Measurements from ENCODE around the gene EPHA6. TPM values are rescaled to one million over a fixed set of nuclear protein-coding genes. Genes with fewer than 3 reads are reported as not detected.

EPHA6 gene
- total RNA-seq: not detected

DNA sequence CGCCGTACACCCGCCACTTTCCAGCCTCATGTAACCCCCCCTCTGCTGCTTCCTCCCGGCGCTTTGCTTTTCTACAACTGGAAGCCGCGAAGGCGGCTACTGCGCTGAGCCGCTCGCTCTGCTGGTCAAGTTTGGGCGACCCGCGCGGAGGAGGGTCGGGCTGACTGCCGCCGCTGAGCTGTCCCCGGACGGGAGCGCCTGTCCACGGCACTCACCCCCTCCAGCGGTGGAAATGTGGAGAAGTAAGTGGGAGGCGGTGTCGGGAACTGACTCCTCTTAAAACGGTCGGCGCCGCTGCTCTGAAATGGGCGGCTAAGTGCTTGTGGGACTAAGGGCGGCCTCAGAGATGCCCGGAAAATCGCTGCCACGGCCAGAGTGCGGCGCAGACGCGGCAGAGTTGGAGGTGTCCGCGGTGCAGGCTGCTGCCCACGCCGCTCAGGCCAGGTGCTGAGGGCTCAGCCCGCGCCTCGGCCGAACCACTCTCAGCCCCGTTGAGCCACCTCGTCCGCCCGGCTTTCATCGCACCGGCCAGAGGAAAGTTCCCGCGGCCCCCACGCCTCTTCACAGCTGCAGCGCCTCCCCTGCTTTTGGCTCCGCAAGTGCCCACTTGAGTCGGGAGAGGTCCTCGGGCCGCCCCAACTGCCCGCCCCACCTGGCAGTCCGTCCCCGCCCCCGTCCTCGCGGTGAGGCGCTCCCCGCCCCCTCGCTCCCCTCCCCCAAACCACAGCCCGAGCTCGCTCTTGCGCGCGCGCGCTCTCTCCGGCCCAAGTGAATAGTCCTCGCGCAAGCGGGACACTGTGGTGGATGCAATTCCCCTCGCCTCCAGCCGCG lies at the start of gene EPHA6:
EPHA6 (plus strand) TSS at position 775 of the 831 bp plus-strand sequence.
- ChIA-PET CTCF (no interaction called here), POLR2A (no interaction called here)
- H3K4me1 Mint-ChIP-seq: peaks cover 12% of the 10 kb centered on the region
- no peaks in the 10 kb centered on the region for H3K36me3 Mint-ChIP-seq (ENCODE audit: low read depth)
- no peak within 1 kb of the TSS for H3K27ac Mint-ChIP-seq
- peaks cover 37% of the 10 kb centered on the region for H3K27me3 Mint-ChIP-seq
- H3K4me3 Mint-ChIP-seq: peak within 1 kb of the TSS; percentile 38
- no peak for DNase-seq
- no peaks in the 10 kb centered on the region for H3K9me3 Mint-ChIP-seq

DNA sequence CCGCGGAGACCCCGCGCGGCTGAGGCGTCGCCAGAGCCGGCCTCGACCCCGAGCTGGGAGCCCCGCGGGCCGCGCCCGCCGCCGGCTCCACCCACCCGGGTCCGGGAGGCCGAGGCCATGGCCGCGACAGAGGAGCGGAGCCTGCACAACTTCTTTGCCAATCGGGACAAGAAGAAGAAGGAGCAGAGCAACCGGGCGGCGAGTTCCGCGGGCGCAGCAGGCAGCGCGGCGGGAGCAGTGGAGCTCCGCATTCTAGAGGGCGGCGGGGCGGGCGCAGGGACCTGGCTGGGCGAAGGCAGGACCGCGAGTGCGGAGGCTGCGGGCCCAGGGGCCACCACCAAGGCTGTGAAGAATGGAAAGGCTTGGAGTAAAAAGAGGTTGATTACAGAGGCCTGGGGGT lies 37.6 kb upstream of the EPHA6 start:
- CTCF ChIA-PET: no interaction called here
- H3K27ac Mint-ChIP-seq: no peak overlapping the region

DNA sequence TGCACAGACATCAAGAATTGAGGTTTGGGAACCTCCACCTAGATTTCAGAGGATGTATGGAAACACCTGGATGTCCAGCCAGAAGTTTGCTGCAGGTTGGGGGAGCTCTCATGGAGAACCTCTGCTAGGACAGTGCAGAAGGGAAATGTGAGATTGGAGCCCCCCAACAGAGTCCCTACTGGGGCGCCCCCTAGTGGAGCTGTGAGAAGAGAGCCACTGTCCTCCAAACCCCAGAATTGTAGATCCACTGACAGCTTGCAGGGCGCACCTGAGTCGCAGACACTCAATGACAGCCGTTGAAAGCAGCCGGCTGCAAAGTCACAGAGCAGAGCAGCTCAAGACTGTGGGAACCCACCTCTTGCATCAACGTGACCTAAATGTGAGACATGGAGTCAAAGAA lies 34.6 kb upstream of the EPHA6 start:
- ChIA-PET POLR2A (no interaction called here), CTCF (no interaction called here)
- no peaks in the 10 kb centered on the region for H3K36me3 Mint-ChIP-seq (ENCODE audit: low read depth)
- no peaks in the 10 kb centered on the region for H3K4me1 Mint-ChIP-seq
- H3K4me3 Mint-ChIP-seq: no peak overlapping the region
- no peak for DNase-seq
- H3K9me3 Mint-ChIP-seq: peaks cover 7% of the 10 kb centered on the region
- H3K27ac Mint-ChIP-seq: no peak overlapping the region
- no peaks in the 10 kb centered on the region for H3K27me3 Mint-ChIP-seq

More for the DNA sequence above, 37.6 kb upstream of the EPHA6 start:
- no peaks in the 10 kb centered on the region for H3K4me1 Mint-ChIP-seq
- H3K27me3 Mint-ChIP-seq: no peaks in the 10 kb centered on the region
- DNase-seq: no peak
- peaks cover 11% of the 10 kb centered on the region for H3K9me3 Mint-ChIP-seq
- no peak overlapping the region for H3K4me3 Mint-ChIP-seq
- H3K36me3 Mint-ChIP-seq (ENCODE audit: low read depth): no peaks in the 10 kb centered on the region
- POLR2A ChIA-PET: no interaction called here

DNA sequence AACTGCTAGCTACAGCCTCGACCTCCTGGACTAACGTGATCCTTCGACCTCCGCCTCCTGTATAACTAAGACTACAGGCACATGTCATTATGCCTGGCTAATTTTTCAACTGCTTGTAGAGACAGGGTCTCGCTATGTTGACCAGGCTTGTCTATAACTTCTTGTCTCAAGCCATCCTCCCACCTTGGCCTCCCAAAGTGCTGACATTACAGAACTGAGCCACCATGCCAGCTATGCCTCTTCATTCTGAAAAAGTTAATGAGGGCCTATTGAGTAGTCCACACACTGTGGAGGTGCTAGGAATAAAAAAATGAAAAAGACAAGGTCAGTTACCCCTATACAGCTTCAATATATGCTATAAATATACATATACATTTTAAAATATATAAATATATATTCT lies 18.3 kb upstream of the EPHA6 start:
- H3K27ac Mint-ChIP-seq: no peak overlapping the region
- no peak overlapping the region for H3K4me3 Mint-ChIP-seq
- ChIA-PET POLR2A (no interaction called here), CTCF (no interaction called here)
- no peaks in the 10 kb centered on the region for H3K9me3 Mint-ChIP-seq
- no peak for DNase-seq
- no peaks in the 10 kb centered on the region for H3K27me3 Mint-ChIP-seq
- no peaks in the 10 kb centered on the region for H3K36me3 Mint-ChIP-seq (ENCODE audit: low read depth)
- H3K4me1 Mint-ChIP-seq: no peaks in the 10 kb centered on the region

DNA sequence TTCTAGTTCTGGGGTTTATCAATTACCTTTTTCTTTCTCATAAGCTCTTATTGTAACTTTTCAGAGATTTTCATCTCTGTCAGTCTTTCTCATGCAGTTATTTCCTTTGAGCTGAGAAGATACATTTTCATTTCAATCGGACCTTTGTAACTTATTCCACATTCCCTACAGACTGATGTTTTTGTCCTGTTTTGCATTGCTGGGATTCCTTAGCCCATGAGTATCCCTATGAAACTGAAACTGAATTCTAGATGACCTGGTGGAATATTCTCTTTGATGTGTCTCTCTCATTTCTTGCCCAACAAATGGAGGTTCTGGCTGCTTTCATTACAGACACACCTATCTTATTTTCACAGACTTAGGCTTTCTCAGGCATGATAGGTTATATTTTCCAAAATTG lies 10.5 kb upstream of the EPHA6 start:
- Mint-ChIP-seq H3K4me3 (no peak overlapping the region), H3K27me3 (no peaks in the 10 kb centered on the region), H3K4me1 (no peaks in the 10 kb centered on the region), H3K36me3 (ENCODE audit: low read depth) (no peaks in the 10 kb centered on the region), H3K27ac (no peak overlapping the region), H3K9me3 (no peaks in the 10 kb centered on the region)
- DNase-seq: no peak
- ChIA-PET POLR2A (no interaction called here), CTCF (no interaction called here)

DNA sequence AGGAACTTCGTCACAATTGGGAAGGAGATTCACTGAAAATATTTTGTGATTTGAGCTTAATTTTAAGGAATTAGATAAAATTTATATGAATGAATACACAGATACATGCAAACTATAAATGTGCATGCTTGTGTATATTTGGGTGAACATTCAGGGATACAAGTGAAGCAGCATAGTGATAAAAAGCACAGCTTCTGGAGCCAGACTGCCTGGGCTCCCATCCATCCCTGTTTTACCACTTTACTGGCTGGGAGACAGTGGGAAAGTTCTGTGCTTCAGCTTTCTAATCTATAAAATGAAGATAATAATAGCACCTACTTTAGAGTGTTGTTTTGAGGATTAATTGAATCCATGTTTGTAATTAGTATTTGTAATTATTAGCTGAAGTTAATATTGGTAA lies 8.1 kb upstream of the EPHA6 start:
- POLR2A ChIA-PET: no interaction called here
- DNase-seq: no peak
- Mint-ChIP-seq H3K27ac (no peak overlapping the region), H3K36me3 (ENCODE audit: low read depth) (no peaks in the 10 kb centered on the region), H3K27me3 (no peaks in the 10 kb centered on the region), H3K4me3 (no peak overlapping the region), H3K4me1 (no peaks in the 10 kb centered on the region), H3K9me3 (no peaks in the 10 kb centered on the region)
- CTCF ChIA-PET: no interaction called here

DNA sequence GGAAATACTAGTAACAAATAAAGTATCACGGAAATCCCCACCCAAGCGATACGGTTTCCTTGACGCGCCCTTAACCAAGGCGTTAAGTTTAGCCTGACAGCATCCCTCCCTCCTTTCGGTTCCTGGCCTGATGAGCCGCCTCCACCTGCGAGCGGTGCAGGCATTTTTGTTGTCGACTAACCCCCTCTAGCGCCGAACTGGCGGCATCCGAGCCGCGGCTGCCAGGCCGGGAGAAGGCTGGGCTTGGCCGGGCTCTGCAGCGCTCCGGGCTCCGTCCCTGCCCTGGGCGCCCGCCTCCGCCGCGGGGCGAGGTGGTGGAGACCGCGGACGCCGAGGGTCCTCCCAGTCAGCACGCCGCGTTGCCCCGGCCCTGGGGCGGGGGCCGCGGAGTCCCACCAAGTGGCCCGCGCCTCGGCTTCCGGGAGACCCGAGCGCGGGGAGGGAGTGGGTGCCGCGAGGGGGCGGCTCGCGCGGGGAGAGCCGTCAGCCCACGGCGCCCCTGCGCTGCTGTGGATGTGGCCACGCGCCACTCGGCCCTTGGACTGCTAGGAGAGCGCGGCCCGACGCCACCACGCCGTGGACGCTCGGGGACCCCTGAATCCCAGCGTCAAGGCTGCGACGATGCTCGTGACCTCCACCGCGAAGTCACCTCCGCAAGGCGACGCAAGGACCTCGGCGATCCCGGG lies 1.1 kb upstream of the EPHA6 start:
- Mint-ChIP-seq H3K4me1 (peaks cover 12% of the 10 kb centered on the region), H3K9me3 (no peaks in the 10 kb centered on the region), H3K27me3 (peaks cover 37% of the 10 kb centered on the region), H3K36me3 (ENCODE audit: low read depth) (no peaks in the 10 kb centered on the region), H3K4me3 (peak overlapping the region; percentile 38), H3K27ac (no peak overlapping the region)
- ChIA-PET POLR2A (no interaction called here), CTCF (no interaction called here)
- DNase-seq: peak; percentile 71

DNA sequence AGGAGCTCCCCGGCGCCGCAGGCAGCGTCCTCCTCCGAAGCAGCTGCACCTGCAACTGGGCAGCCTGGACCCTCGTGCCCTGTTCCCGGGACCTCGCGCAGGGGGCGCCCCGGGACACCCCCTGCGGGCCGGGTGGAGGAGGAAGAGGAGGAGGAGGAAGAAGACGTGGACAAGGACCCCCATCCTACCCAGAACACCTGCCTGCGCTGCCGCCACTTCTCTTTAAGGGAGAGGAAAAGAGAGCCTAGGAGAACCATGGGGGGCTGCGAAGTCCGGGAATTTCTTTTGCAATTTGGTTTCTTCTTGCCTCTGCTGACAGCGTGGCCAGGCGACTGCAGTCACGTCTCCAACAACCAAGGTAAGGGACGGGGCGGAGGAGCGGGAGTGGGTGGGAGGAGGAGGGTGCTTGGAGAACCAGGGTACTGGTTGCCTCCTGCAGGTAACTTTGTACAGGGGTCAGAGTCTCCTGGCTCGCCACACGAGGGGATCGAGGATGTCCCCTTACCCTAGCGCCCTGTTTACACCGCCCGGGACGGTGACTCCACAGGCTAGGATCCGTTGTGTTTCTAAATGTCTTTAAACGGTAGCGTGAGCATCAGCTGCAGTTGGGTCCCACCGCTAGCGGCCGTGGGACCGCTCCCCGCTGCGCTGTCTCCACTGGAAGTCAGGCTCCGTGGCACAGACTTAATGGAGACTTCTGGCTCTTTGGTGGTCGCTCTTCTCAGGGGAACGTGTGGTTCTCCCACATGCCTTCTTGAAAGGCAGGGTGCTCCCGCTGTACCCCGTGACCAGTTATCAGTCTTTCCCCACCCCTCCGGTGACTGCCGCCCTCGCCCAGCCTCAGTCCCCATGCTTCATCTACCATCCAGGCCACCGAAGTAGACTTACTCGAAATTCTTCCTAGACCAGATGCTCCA lies 515 bp downstream of the EPHA6 start:
- no peaks in the 10 kb centered on the region for H3K9me3 Mint-ChIP-seq
- peaks cover 37% of the 10 kb centered on the region for H3K27me3 Mint-ChIP-seq
- DNase-seq: no peak
- no peaks in the 10 kb centered on the region for H3K36me3 Mint-ChIP-seq (ENCODE audit: low read depth)
- peaks cover 12% of the 10 kb centered on the region for H3K4me1 Mint-ChIP-seq
- POLR2A ChIA-PET: no interaction called here
- H3K4me3 Mint-ChIP-seq: no peak overlapping the region
- CTCF ChIA-PET: no interaction called here
- H3K27ac Mint-ChIP-seq: no peak overlapping the region

DNA sequence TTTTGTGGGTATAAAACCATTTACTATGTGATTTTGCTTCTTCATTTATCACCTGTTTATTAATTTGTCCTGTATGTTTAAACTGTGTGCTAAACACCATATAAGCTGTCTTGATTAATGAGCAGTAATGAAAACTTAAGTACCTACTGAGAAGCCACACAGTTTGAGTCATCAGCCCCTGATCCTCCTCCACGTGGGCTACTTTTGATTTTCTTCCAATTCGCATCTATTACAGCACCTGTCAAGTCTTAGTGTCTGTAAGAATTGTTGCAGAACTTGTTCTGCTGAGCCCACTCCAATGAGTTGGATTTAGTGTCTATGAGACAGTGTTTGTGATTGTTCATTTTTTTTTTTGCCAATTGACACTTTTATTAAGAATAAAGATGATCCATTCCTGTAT lies 16.8 kb downstream of the EPHA6 start:
- no peak overlapping the region for H3K4me3 Mint-ChIP-seq
- DNase-seq: no peak
- no peaks in the 10 kb centered on the region for H3K27me3 Mint-ChIP-seq
- CTCF ChIA-PET: no interaction called here
- POLR2A ChIA-PET: no interaction called here
- H3K36me3 Mint-ChIP-seq (ENCODE audit: low read depth): no peaks in the 10 kb centered on the region
- no peaks in the 10 kb centered on the region for H3K4me1 Mint-ChIP-seq
- no peak overlapping the region for H3K27ac Mint-ChIP-seq
- no peaks in the 10 kb centered on the region for H3K9me3 Mint-ChIP-seq

DNA sequence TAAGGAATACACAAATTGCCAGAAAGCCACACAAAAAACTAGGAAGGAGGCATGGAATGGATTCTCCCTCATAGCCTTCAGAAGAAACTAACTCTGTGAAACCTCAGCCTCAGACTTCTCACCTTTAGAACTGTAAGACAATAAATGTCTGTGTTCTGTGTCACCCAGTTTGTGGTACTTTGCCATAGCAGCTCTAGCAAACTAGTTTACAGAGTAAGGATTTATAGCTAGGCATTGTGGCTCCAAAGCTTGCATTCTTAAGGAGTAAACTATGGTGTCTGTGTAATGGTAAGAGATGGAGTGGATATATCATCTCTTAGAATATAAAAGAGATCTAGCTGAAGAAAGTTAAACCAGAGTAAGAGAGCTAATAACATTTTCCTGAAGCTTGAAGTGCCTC lies 18.9 kb downstream of the EPHA6 start:
- Mint-ChIP-seq H3K4me3 (no peak overlapping the region), H3K27ac (no peak overlapping the region), H3K27me3 (no peaks in the 10 kb centered on the region), H3K9me3 (no peaks in the 10 kb centered on the region), H3K4me1 (no peaks in the 10 kb centered on the region), H3K36me3 (ENCODE audit: low read depth) (no peaks in the 10 kb centered on the region)
- POLR2A ChIA-PET: no interaction called here
- CTCF ChIA-PET: no interaction called here
- no peak for DNase-seq

DNA sequence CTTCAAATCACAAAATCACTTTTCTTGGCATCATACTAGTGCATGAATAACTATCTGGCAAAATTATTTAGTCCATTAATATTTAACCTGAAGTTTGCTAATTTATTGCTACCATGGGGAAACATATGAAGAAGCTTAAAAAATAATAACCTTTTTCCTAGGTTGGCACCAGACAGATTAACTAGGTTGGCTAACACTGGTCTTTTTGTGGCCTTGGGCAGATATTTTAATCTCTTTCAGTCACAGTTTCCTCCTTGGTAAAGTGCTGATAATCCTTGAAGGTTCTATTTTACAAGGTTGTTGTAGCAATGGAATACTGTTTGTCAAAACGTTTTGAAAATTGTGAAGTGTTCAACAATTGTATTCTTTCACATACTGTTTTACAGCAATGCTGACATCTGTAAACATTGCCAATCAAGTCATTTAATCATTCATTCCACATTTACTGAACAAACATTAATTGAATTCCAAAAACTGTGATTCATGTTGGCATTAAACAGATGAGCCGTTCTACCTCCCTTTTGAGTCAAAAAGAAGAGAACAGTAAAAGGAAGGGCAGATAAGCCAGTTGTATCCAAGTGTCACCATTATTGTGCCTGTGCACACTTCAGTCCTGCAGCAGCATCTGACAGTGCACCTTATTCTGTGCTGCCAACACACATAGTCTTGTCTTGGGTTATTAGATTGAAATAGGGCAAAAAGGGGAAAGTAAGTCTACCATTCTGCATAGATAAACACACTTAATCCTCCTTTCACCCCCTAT lies 21.9 kb downstream of the EPHA6 start:
- H3K4me3 Mint-ChIP-seq: no peak overlapping the region
- H3K36me3 Mint-ChIP-seq (ENCODE audit: low read depth): no peaks in the 10 kb centered on the region
- H3K27ac Mint-ChIP-seq: no peak overlapping the region
- H3K9me3 Mint-ChIP-seq: no peaks in the 10 kb centered on the region
- DNase-seq: no peak
- POLR2A ChIA-PET: no interaction called here
- H3K4me1 Mint-ChIP-seq: no peaks in the 10 kb centered on the region
- no peaks in the 10 kb centered on the region for H3K27me3 Mint-ChIP-seq
- CTCF ChIA-PET: no interaction called here

DNA sequence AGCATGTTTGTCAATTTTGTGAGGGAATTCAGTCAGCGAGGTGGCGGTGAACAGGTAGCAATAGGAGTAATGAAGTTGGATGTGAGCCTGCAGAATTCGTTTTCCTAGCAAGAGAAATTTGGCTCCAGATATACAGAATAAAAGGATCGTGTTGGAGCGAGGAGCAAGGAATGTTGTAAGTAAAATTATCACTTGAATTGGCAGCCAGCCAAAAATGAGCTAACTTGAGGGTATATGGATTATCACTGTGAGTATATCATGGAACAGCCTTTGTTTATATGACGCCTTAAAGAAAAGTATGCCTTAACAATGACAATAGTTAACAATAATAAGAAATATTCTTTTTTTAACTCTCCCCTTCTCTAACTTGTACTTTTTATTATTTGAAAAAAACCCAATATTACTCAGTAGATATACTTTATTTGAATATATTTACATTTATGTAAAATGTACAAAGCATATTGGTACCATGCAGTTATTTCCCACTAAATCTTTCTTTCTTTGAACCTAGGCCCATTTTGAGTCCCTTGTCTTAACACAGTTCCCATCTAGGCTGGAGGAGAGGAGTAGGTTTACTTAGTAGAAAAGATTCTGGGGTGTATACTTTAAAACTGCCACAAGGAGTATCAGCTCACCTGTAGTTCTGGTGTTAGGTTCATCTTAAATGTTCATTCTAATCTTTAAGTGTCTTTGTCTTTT lies 29.3 kb downstream of the EPHA6 start:
- H3K27me3 Mint-ChIP-seq: no peaks in the 10 kb centered on the region
- DNase-seq: no peak
- CTCF ChIA-PET: no interaction called here
- no peaks in the 10 kb centered on the region for H3K36me3 Mint-ChIP-seq (ENCODE audit: low read depth)
- no peak overlapping the region for H3K27ac Mint-ChIP-seq
- H3K4me1 Mint-ChIP-seq: no peaks in the 10 kb centered on the region
- H3K9me3 Mint-ChIP-seq: no peaks in the 10 kb centered on the region
- POLR2A ChIA-PET: no interaction called here
- no peak overlapping the region for H3K4me3 Mint-ChIP-seq
